HG03520 (cell line): ENCODE measurements around the gene ASB5.

Experiments
- ATAC-seq: cut with Tn5 transposase; IDR thresholded peaks from one replicate; pipeline ENCODE4 v1.9.1; 2021; ENCODE audit warnings: mild to moderate bottlenecking, moderate library complexity; ENCODE audit not compliant: unreplicated experiment

The ASB5 gene

GRCh38 chr4:176185051-176185450, 84.0 kb downstream of the ASB5 start:
- ATAC-seq, result no peak
